ENCODE measurements around the gene APOC3.

- TF ChIP-seq MXI1 (IDR thresholded peaks at IDR 0.05; ENCODE audit: borderline replicate concordance, low read depth, low read length): no peak
- TF ChIP-seq SMC3 (IDR thresholded peaks at IDR 0.05; ENCODE audit: low read depth, low read length): no peak
- no peak for TF ChIP-seq CEBPB (IDR thresholded peaks at IDR 0.05; ENCODE audit: low read depth, low read length)
- TF ChIP-seq, protein P1, sequence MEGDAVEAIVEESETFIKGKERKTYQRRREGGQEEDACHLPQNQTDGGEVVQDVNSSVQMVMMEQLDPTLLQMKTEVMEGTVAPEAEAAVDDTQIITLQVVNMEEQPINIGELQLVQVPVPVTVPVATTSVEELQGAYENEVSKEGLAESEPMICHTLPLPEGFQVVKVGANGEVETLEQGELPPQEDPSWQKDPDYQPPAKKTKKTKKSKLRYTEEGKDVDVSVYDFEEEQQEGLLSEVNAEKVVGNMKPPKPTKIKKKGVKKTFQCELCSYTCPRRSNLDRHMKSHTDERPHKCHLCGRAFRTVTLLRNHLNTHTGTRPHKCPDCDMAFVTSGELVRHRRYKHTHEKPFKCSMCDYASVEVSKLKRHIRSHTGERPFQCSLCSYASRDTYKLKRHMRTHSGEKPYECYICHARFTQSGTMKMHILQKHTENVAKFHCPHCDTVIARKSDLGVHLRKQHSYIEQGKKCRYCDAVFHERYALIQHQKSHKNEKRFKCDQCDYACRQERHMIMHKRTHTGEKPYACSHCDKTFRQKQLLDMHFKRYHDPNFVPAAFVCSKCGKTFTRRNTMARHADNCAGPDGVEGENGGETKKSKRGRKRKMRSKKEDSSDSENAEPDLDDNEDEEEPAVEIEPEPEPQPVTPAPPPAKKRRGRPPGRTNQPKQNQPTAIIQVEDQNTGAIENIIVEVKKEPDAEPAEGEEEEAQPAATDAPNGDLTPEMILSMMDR (conservative IDR thresholded peaks at IDR 0.05; ENCODE audit: low read depth, low read length): no peak
- TF ChIP-seq POLR2A (IDR thresholded peaks at IDR 0.05; ENCODE audit: low read depth, low read length): no peak
- TF ChIP-seq MAZ (IDR thresholded peaks at IDR 0.05; ENCODE audit: borderline replicate concordance, low read depth, low read length): no peak
- no peak for TF ChIP-seq RCOR1 (IDR thresholded peaks at IDR 0.05; ENCODE audit: insufficient replicate concordance, low read length)
- TF ChIP-seq RFX5 (IDR thresholded peaks at IDR 0.05; ENCODE audit: low read depth, low read length): no peak
- no peak for TF ChIP-seq CHD1 (IDR thresholded peaks at IDR 0.05; ENCODE audit: low read depth, low read length)
Observed at GRCh38 chr11:116823031-116823843, 6.5 kb upstream of the APOC3 start, which contains the start of gene APOA4.
